IMR-90 (cell line): Measurements from ENCODE around the gene FARP1. TPM values are rescaled to one million over a fixed set of nuclear protein-coding genes. Genes with fewer than 3 reads are reported as not detected.

Experiments
- ATAC-seq: fragments of 200-7000 bp; cut with Tn5 transposase; 2 replicates; pipeline ENCODE4 v1.9.1; 2020; ENCODE audit warnings: low read depth, mild to moderate bottlenecking, moderate library complexity
- BruUV-seq: library from RNA; stranded (reverse); fragments of 400-500 nt; replicated peaks from 2 replicates; lab custom pipeline; 2021; lab: Mats Ljungman, UMichigan
- CTCF ChIA-PET: fragments of 300-600 bp; formaldehyde crosslinking; extraction: SDS; loops from one replicate; lab custom pipeline; 2021; ENCODE audit warnings: antibody characterized with exemption; lab: Yijun Ruan, JAX
- POLR2A ChIA-PET: fragments of 300-600 bp; sonication (Branson Sonifier 250); formaldehyde crosslinking; loops from one replicate; lab custom pipeline; 2022; ENCODE audit warnings: antibody characterized with exemption; ENCODE audit not compliant: unreplicated experiment; lab: Charles Lee
- DNase-seq: peaks from one replicate; pipeline ENCODE4 v3.0.0; 2013
- H2AFZ ChIP-seq: replicated peaks from 2 replicates; pipeline ENCODE3; 2013; ENCODE audit warnings: low read length, mild to moderate bottlenecking; ENCODE audit not compliant: poor library complexity
- H2AK5ac ChIP-seq: 2 replicates; pipeline ENCODE4 v1.6.1; 2013; ENCODE audit warnings: low read depth, low read length, inconsistent platforms
- H2AK9ac ChIP-seq: replicated peaks from 2 replicates; pipeline ENCODE3; 2013; ENCODE audit warnings: mild to moderate bottlenecking, low read depth, low read length, moderate library complexity; ENCODE audit not compliant: poor library complexity
- H2BK120ac ChIP-seq: 2 replicates; pipeline ENCODE4 v1.6.1; 2013; ENCODE audit warnings: low read depth, low read length, inconsistent platforms
- H2BK15ac ChIP-seq: 3 replicates; pipeline ENCODE4 v1.6.1; 2013; ENCODE audit warnings: low read depth, low read length, inconsistent platforms
- H2BK20ac ChIP-seq: 2 replicates; pipeline ENCODE4 v1.6.1; 2013; ENCODE audit warnings: low read depth, mild to moderate bottlenecking, inconsistent platforms, low read length, moderate library complexity
- H2BK5ac ChIP-seq: 2 replicates; pipeline ENCODE4 v1.6.1; 2013; ENCODE audit warnings: mild to moderate bottlenecking, low read depth, low read length, inconsistent platforms; ENCODE audit not compliant: poor library complexity, severe bottlenecking
- H3K14ac ChIP-seq: replicated peaks from 2 replicates; pipeline ENCODE4 v1.6.1; 2013; ENCODE audit warnings: low read depth, low read length, inconsistent platforms
- H3K18ac ChIP-seq: 2 replicates; pipeline ENCODE4 v1.6.1; 2013; ENCODE audit warnings: low read depth, low read length, control low read depth
- H3K23ac ChIP-seq: 2 replicates; pipeline ENCODE4 v1.6.1; 2013; ENCODE audit warnings: low read depth, low read length, inconsistent platforms
- H3K27ac ChIP-seq: 2 replicates; pipeline ENCODE4 v1.5.1; 2013; ENCODE audit warnings: mild to moderate bottlenecking, control low read depth, low read length; ENCODE audit not compliant: insufficient read depth
- H3K27me3 ChIP-seq: 2 replicates; pipeline ENCODE4 v1.6.1; 2013; ENCODE audit warnings: low read length; ENCODE audit not compliant: control insufficient read depth, insufficient read depth
- H3K36me3 ChIP-seq: 2 replicates; pipeline ENCODE4 v1.6.1; 2013; ENCODE audit warnings: low read length, mixed read lengths; ENCODE audit not compliant: control insufficient read depth, insufficient read depth
- H3K4ac ChIP-seq: 2 replicates; pipeline ENCODE4 v1.6.1; 2013; ENCODE audit warnings: low read depth, low read length, inconsistent platforms
- H3K4me1 ChIP-seq: 2 replicates; pipeline ENCODE4 v1.6.1; 2013; ENCODE audit warnings: low read length, mixed read lengths; ENCODE audit not compliant: control insufficient read depth, insufficient read depth
- H3K4me2 ChIP-seq: 2 replicates; pipeline ENCODE4 v1.6.1; 2013; ENCODE audit warnings: low read depth, mild to moderate bottlenecking, control low read depth, low read length, moderate library complexity
- H3K4me3 ChIP-seq: 2 replicates; pipeline ENCODE4 v1.5.1; 2013; ENCODE audit warnings: low read depth, mild to moderate bottlenecking, control low read depth, low read length, moderate library complexity; ENCODE audit not compliant: insufficient read depth
- H3K56ac ChIP-seq: 2 replicates; pipeline ENCODE4 v1.6.1; 2013; ENCODE audit warnings: low read length, inconsistent platforms; ENCODE audit not compliant: insufficient read depth; ENCODE audit errors: extremely low read depth
- H3K79me1 ChIP-seq, 2 experiments: 2 replicates each; pipeline ENCODE4 v1.6.1; 2013; ENCODE audit warnings: low read length in 2 of 2, inconsistent platforms in 1 of 2, low read depth in 1 of 2
- H3K9ac ChIP-seq: 2 replicates; pipeline ENCODE4 v1.6.1; 2013; ENCODE audit warnings: low read depth, low read length, control low read depth
- H3K9me1 ChIP-seq: 2 replicates; pipeline ENCODE4 v1.6.1; 2013; ENCODE audit warnings: low read length, inconsistent platforms; ENCODE audit not compliant: insufficient read depth
- H3K9me3 ChIP-seq: 2 replicates; pipeline ENCODE4 v1.6.1; 2013; ENCODE audit warnings: low read length; ENCODE audit not compliant: control insufficient read depth, insufficient read depth
- H4K20me1 ChIP-seq: 2 replicates; pipeline ENCODE4 v1.6.1; 2013; ENCODE audit warnings: low read length, inconsistent platforms; ENCODE audit not compliant: insufficient read depth
- H4K5ac ChIP-seq: 2 replicates; pipeline ENCODE4 v1.6.1; 2013; ENCODE audit warnings: mild to moderate bottlenecking, low read depth, low read length, control low read depth
- H4K8ac ChIP-seq, 2 experiments: 2 replicates each; pipeline ENCODE4 v1.6.1; 2013; ENCODE audit warnings: low read depth in 2 of 2, low read length in 2 of 2, control low read depth in 1 of 2, inconsistent platforms in 1 of 2
- H4K91ac ChIP-seq: 2 replicates; pipeline ENCODE4 v1.6.1; 2013; ENCODE audit warnings: low read depth, low read length, inconsistent platforms; ENCODE audit not compliant: insufficient read depth
- RFX5 ChIP-seq: IDR thresholded peaks from 2 replicates; pipeline ENCODE4 v1.8.0; 2012; ENCODE audit warnings: low read depth, mild to moderate bottlenecking, low read length, moderate library complexity
- SMC3 ChIP-seq: fragments of 150-350 bp; IDR thresholded peaks from 2 replicates; pipeline ENCODE4 v1.6.1; 2016; ENCODE audit warnings: low read depth, mild to moderate bottlenecking, antibody characterized with exemption, low read length, moderate library complexity
- WGBS, 2 experiments: methylation state at CpG; one replicate each; pipeline versions ENCODE4 v1.1.5 to v1.1.7; 2013; ENCODE audit warnings: missing lambda C conversion rate in 2 of 2; ENCODE audit not compliant: insufficient read length in 1 of 2; ENCODE audit errors: extremely low coverage in 2 of 2; 5-methylcytosine and 5-hydroxymethylcytosine counted together
- dilution Hi-C: fragments of 300-500 bp; cut with HindIII; formaldehyde crosslinking; loops from one replicate; pipeline ENCODE4 v1.14.3; 2018; ENCODE audit warnings: low sequenced_read_pairs; ENCODE audit not compliant: unreplicated experiment
- in situ Hi-C: fragments of 300-500 bp; cut with MboI; formaldehyde crosslinking; loops from 3 replicates; pipeline ENCODE4 v1.14.3; 2019; ENCODE audit warnings: low sequenced_read_pairs, inconsistent platforms, mixed read lengths
- intact Hi-C: fragments of 100-400 bp; cut with micrococcal nuclease; formaldehyde crosslinking; loops from 2 replicates; pipeline ENCODE4 v1.10.0; 2022
- polyA plus RNA-seq, 3 experiments: library from polyadenylated mRNA; depleted of rRNA; stranded (reverse); fragments of >200 nt; gene quantifications; 2 replicates each; pipeline ENCODE4 v1.2.3, GENCODE V29; 2012; ENCODE audit warnings: low replicate concordance in 1 of 3
- total RNA-seq: library from RNA; depleted of rRNA; stranded (reverse); fragments of >200 nt; gene quantifications from 2 replicates; pipeline ENCODE4 v1.2.3, GENCODE V29; 2012

The FARP1 gene
- total and polyA plus RNA-seq, 2 of the 4 experiments (the other 2 are of a cell fraction) = 39.6 to 57.0 TPM

DNA sequence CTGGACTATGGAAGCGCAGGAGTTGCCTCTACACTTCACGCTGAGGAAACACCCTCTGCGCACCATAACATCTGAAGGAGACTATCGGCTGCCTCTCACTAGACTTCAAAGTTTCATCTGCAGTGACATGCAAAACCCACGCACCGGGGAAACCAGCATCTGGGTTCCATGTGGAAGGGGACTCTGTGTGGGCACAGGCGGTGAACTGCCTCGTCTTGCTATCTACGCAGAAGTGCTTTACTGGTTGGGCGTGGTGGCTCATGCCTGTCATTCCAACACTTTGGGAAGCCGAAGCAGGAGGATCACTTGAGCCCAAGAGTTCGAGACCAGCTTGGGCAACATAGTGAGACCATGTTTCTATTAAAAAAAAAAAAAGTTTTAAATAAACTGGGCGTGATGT is 317.6 kb downstream of the FARP1 start:
- H3K27ac ChIP-seq = no peak overlapping the region
- WGBS, 2 experiments = 93% methylated on average over 11 of the region's 13 CpGs; no CpG with 5 or more reads in 1 of the 2 experiments
- in situ Hi-C loops = no loop called here
- no peak overlapping the region for H3K4me3 ChIP-seq
- H4K20me1 ChIP-seq = peaks cover 21% of the 10 kb centered on the region
- no peak overlapping the region for H3K18ac ChIP-seq
- no peak overlapping the region for H2AK5ac ChIP-seq
- ATAC-seq = no peak
- dilution Hi-C loops = loop anchor here (25.0 kb wide), 1 partner anchor 202 kb away; no protein-coding TSS in a partner anchor
- no peak overlapping the region for H4K91ac ChIP-seq
- peaks cover 22% of the 10 kb centered on the region for H3K9me1 ChIP-seq
- no peak overlapping the region for H3K23ac ChIP-seq
- no peak overlapping the region for H3K56ac ChIP-seq
- no peak overlapping the region for H2BK5ac ChIP-seq
- ChIA-PET POLR2A (no interaction called here), CTCF (interaction anchor here (1.4 kb wide), 1 partner anchor 193 kb away, joined by 3 read pairs; no protein-coding TSS in a partner anchor)
- no peak overlapping the region for H3K4ac ChIP-seq
- H2BK15ac ChIP-seq = no peak overlapping the region
- H3K4me2 ChIP-seq = no peak overlapping the region
- H3K9ac ChIP-seq = no peak overlapping the region
- no peak overlapping the region for H2BK20ac ChIP-seq
- H3K27me3 ChIP-seq = no peaks in the 10 kb centered on the region
- H3K9me3 ChIP-seq = no peaks in the 10 kb centered on the region
- H2BK120ac ChIP-seq = no peak overlapping the region
- peaks cover 59% of the 10 kb centered on the region for H3K36me3 ChIP-seq
- H3K79me1 ChIP-seq = peaks cover 34 to 77% of the 10 kb centered on the region in 2 experiments
- H4K5ac ChIP-seq = no peak overlapping the region
- BruUV-seq = no TSS peak
- H2AFZ ChIP-seq = no peak overlapping the region
- no peak overlapping the region for H4K8ac ChIP-seq
- H3K4me1 ChIP-seq = no peaks in the 10 kb centered on the region; the same call in 1 of the 2 replicates
- H2AK9ac ChIP-seq = no peak overlapping the region
- intact Hi-C loops = no loop called here
- no peak overlapping the region for H3K14ac ChIP-seq
- DNase-seq = no peak
- no peak for TF ChIP-seq RFX5
- no peak for TF ChIP-seq SMC3
